HepG2 (cell line): ENCODE measurements around the gene PRR15L. TPM values are rescaled to one million over a fixed set of nuclear protein-coding genes. Genes with fewer than 3 reads are reported as not detected.

Experiments used
- ATAD3A ChIP-seq: sonication (generic); formaldehyde crosslinking; IDR thresholded peaks from 2 replicates; pipeline ENCODE4 v1.4.0; 2020; ENCODE audit warnings: missing genetic modification reagents
- DZIP1 ChIP-seq: sonication (generic); formaldehyde crosslinking; IDR thresholded peaks from 2 replicates; pipeline ENCODE4 v1.5.0; 2020; ENCODE audit warnings: mild to moderate bottlenecking, missing genetic modification reagents
- HIVEP1 ChIP-seq: sonication (generic); formaldehyde crosslinking; IDR thresholded peaks from 2 replicates; pipeline ENCODE4 v1.4.0; 2020; ENCODE audit warnings: mild to moderate bottlenecking, missing genetic modification reagents
- JUN ChIP-seq: sonication (generic); formaldehyde crosslinking; IDR thresholded peaks from 2 replicates; pipeline ENCODE4 v1.4.0; 2020; ENCODE audit warnings: mild to moderate bottlenecking, missing genetic modification reagents
- LBX2 ChIP-seq: sonication (generic); formaldehyde crosslinking; IDR thresholded peaks from 2 replicates; pipeline ENCODE4 v1.5.0; 2020; ENCODE audit warnings: missing genetic modification reagents, mild to moderate bottlenecking, borderline replicate concordance
- NR2F2 ChIP-seq: IDR thresholded peaks from 2 replicates; pipeline ENCODE4 v1.6.1; 2012; ENCODE audit warnings: low read depth, inconsistent platforms, borderline replicate concordance
- SIN3B ChIP-seq: fragments of 150-350 bp; IDR thresholded peaks from 2 replicates; pipeline ENCODE4 v1.6.1; 2014; ENCODE audit warnings: low read length
- SIX1 ChIP-seq: sonication (generic); formaldehyde crosslinking; IDR thresholded peaks from 2 replicates; pipeline ENCODE4 v1.4.0; 2020; ENCODE audit warnings: missing genetic modification reagents, borderline replicate concordance
- TOE1 ChIP-seq: sonication (generic); formaldehyde crosslinking; IDR thresholded peaks from 2 replicates; pipeline ENCODE4 v1.4.0; 2020; ENCODE audit warnings: mild to moderate bottlenecking, missing genetic modification reagents
- XRCC5 ChIP-seq: fragments of 200-400 bp; formaldehyde crosslinking; optimal IDR thresholded peaks from 2 replicates; pipeline ENCODE3; 2017; ENCODE audit warnings: mild to moderate bottlenecking, low read length
- ZBTB7A ChIP-seq: sonication (generic); formaldehyde crosslinking; IDR thresholded peaks from 2 replicates; pipeline ENCODE4 v1.8.0; 2022; ENCODE audit warnings: mild to moderate bottlenecking, missing genetic modification reagents
- ZMYM3 ChIP-seq: sonication (generic); formaldehyde crosslinking; IDR thresholded peaks from 2 replicates; pipeline ENCODE4 v1.5.1; 2020; ENCODE audit warnings: mild to moderate bottlenecking, missing genetic modification reagents
- ZNF136 ChIP-seq: sonication (generic); formaldehyde crosslinking; IDR thresholded peaks from 2 replicates; pipeline ENCODE4 v1.8.1; 2022; ENCODE audit warnings: low read depth, mild to moderate bottlenecking, moderate library complexity, missing genetic modification reagents
- ZNF350 ChIP-seq: sonication (generic); formaldehyde crosslinking; IDR thresholded peaks from 2 replicates; pipeline ENCODE4 v1.4.0; 2020; ENCODE audit warnings: mild to moderate bottlenecking, low read depth, missing genetic modification reagents, borderline replicate concordance
- ZNF367 ChIP-seq: sonication (generic); formaldehyde crosslinking; IDR thresholded peaks from 2 replicates; pipeline ENCODE4 v1.4.0; 2020; ENCODE audit warnings: missing genetic modification reagents, borderline replicate concordance
- ZNF510 ChIP-seq: sonication (generic); formaldehyde crosslinking; IDR thresholded peaks from 2 replicates; pipeline ENCODE4 v1.4.0; 2020; ENCODE audit warnings: low read depth, mild to moderate bottlenecking, missing genetic modification reagents
- ZNF556 ChIP-seq: sonication (generic); formaldehyde crosslinking; IDR thresholded peaks from 2 replicates; pipeline ENCODE4 v1.4.0; 2020; ENCODE audit warnings: mild to moderate bottlenecking, missing genetic modification reagents, borderline replicate concordance
- ZNF614 ChIP-seq: IDR thresholded peaks from 2 replicates; pipeline ENCODE4 v1.6.1; 2018; ENCODE audit warnings: missing biosample characterization, missing genetic modification reagents, inconsistent platforms, borderline replicate concordance
- ZNF713 ChIP-seq: sonication (generic); formaldehyde crosslinking; IDR thresholded peaks from 2 replicates; pipeline ENCODE4 v1.4.0; 2020; ENCODE audit warnings: mild to moderate bottlenecking, missing genetic modification reagents
- ZNF746 ChIP-seq: sonication (generic); formaldehyde crosslinking; IDR thresholded peaks from 2 replicates; pipeline ENCODE4 v1.8.0; 2022; ENCODE audit warnings: mild to moderate bottlenecking, missing genetic modification reagents
- ZZZ3 ChIP-seq: sonication (generic); formaldehyde crosslinking; IDR thresholded peaks from 2 replicates; pipeline ENCODE4 v1.4.0; 2020; ENCODE audit warnings: missing genetic modification reagents, mild to moderate bottlenecking, borderline replicate concordance
- polyA plus RNA-seq, 8 experiments: library from polyadenylated mRNA; depleted of rRNA in 3 of 8; stranded (reverse) in 7 of 8; unstranded in 1 of 8; fragments of >200 nt; fragmentation: Illumina TruSeq in 4 of 8; extraction: Trizol in 4 of 8; gene quantifications; 2 replicates each; pipeline versions ENCODE4 v1.2.1 to v1.2.3, GENCODE V29; 2011 to 2016; ENCODE audit warnings: low read depth in 4 of 8, missing spikeins in 1 of 8, mixed read lengths in 1 of 8; ENCODE audit not compliant: insufficient read depth in 1 of 8
- total RNA-seq, 5 experiments: library from RNA; depleted of rRNA; stranded (reverse); fragments of >200 nt; fragmentation: Illumina TruSeq; extraction: Trizol; gene quantifications; 2 replicates each; pipeline ENCODE4 v1.2.3, GENCODE V29; 2016; ENCODE audit warnings: low read depth in 1 of 5
- TF ChIP-seq, protein P1 (sequence below): sonication (generic); formaldehyde crosslinking; IDR thresholded peaks from 2 replicates; pipeline ENCODE4 v1.4.0; 2020; ENCODE audit warnings: missing genetic modification reagents, borderline replicate concordance
- TF ChIP-seq, protein P2 (sequence below): sonication (generic); formaldehyde crosslinking; IDR thresholded peaks from 2 replicates; pipeline ENCODE4 v1.5.0; 2020; ENCODE audit warnings: missing genetic modification reagents

The PRR15L gene
- total and polyA plus RNA-seq, 2 of the 13 experiments (the other 11 are each of a cell fraction or from before 2014, with no cell fraction given) = 0.44 to 2.0 TPM

- TF ChIP-seq ZNF510 (CRISPR knock-in tag) (no peak), SIN3B (no peak), JUN (CRISPR knock-in tag) (no peak; the same call in 1 of the 2 replicates), ZZZ3 (CRISPR knock-in tag) (no peak), ZNF713 (0 out of 2 replicates have a peak, but pooled peaks have one; percentile 61), ZNF350 (CRISPR knock-in tag) (peak; percentile 65; the same call in 1 of the 2 replicates), HIVEP1 (no peak), TOE1 (CRISPR knock-in tag) (no peak), ZNF746 (CRISPR knock-in tag) (no peak), LBX2 (CRISPR knock-in tag) (no peak), ZNF614 (CRISPR knock-in tag) (peak; percentile 50; the same call in 1 of the 2 replicates), NR2F2 (no peak), ZNF367 (no peak), XRCC5 (peak; percentile 76), ATAD3A (CRISPR knock-in tag) (no peak), DZIP1 (CRISPR knock-in tag) (no peak), SIX1 (no peak), ZNF136 (CRISPR knock-in tag) (no peak), ZNF556 (CRISPR knock-in tag) (peak; percentile 77; the same call in 1 of the 2 replicates), ZBTB7A (CRISPR knock-in tag) (no peak; the same call in 1 of the 2 replicates), ZMYM3 (CRISPR knock-in tag) (peak; percentile 75; the same call in 1 of the 2 replicates)
- TF ChIP-seq, protein P1, sequence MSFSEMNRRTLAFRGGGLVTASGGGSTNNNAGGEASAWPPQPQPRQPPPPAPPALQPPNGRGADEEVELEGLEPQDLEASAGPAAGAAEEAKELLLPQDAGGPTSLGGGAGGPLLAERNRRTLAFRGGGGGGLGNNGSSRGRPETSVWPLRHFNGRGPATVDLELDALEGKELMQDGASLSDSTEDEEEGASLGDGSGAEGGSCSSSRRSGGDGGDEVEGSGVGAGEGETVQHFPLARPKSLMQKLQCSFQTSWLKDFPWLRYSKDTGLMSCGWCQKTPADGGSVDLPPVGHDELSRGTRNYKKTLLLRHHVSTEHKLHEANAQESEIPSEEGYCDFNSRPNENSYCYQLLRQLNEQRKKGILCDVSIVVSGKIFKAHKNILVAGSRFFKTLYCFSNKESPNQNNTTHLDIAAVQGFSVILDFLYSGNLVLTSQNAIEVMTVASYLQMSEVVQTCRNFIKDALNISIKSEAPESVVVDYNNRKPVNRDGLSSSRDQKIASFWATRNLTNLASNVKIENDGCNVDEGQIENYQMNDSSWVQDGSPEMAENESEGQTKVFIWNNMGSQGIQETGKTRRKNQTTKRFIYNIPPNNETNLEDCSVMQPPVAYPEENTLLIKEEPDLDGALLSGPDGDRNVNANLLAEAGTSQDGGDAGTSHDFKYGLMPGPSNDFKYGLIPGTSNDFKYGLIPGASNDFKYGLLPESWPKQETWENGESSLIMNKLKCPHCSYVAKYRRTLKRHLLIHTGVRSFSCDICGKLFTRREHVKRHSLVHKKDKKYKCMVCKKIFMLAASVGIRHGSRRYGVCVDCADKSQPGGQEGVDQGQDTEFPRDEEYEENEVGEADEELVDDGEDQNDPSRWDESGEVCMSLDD = no peak
- TF ChIP-seq, protein P2, sequence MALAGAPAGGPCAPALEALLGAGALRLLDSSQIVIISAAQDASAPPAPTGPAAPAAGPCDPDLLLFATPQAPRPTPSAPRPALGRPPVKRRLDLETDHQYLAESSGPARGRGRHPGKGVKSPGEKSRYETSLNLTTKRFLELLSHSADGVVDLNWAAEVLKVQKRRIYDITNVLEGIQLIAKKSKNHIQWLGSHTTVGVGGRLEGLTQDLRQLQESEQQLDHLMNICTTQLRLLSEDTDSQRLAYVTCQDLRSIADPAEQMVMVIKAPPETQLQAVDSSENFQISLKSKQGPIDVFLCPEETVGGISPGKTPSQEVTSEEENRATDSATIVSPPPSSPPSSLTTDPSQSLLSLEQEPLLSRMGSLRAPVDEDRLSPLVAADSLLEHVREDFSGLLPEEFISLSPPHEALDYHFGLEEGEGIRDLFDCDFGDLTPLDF = no peak
Measured at GRCh38 chr17:47952171-47953021, 5.3 kb downstream of the PRR15L start (continued).
